OCI-LY3 (cell line): Measurements from ENCODE around the gene SACM1L.

ENCODE experiments used
- H2AFZ ChIP-seq: fragments of 200-600, 300-600 bp; shearing (Covaris generic); 2 replicates; pipeline ENCODE4 v1.6.0; 2014; ENCODE audit warnings: antibody characterized with exemption, low read depth, low read length
- H3K27ac ChIP-seq: fragments of 200-600, 300-600 bp; sonication (generic); 2 replicates; pipeline ENCODE4 v1.5.1; 2014; ENCODE audit warnings: mild to moderate bottlenecking, low read length, moderate library complexity, mixed read lengths
- H3K27me3 ChIP-seq: fragments of 200-600, 300-600 bp; sonication (generic); 2 replicates; pipeline ENCODE4 v1.6.1; 2014; ENCODE audit warnings: low read depth, low read length, mixed read lengths
- H3K36me3 ChIP-seq: fragments of 200-600, 300-600 bp; sonication (generic); replicated peaks from 2 replicates; pipeline ENCODE3; 2014; ENCODE audit warnings: low read depth, low read length, mixed read lengths
- H3K4me1 ChIP-seq: fragments of 300-600, 200-600 bp; sonication (generic); 2 replicates; pipeline ENCODE4 v1.6.1; 2014; ENCODE audit warnings: low read length, mixed read lengths
- H3K4me2 ChIP-seq: fragments of 200-600, 300-600 bp; sonication (generic); 2 replicates; pipeline ENCODE4 v1.6.1; 2014; ENCODE audit warnings: low read length, mixed read lengths
- H3K4me3 ChIP-seq: fragments of 300-600, 200-600 bp; sonication (generic); 2 replicates; pipeline ENCODE4 v1.5.1; 2014; ENCODE audit warnings: antibody characterized with exemption, mild to moderate bottlenecking, low read length, moderate library complexity
- H3K79me2 ChIP-seq: fragments of 300-600, 200-600 bp; shearing (Covaris generic); 2 replicates; pipeline ENCODE4 v1.6.1; 2014; ENCODE audit warnings: mild to moderate bottlenecking, low read length, mixed read lengths
- H3K9ac ChIP-seq: fragments of 300-600, 200-600 bp; shearing (Covaris generic); 2 replicates; pipeline ENCODE4 v1.6.0; 2014; ENCODE audit warnings: mild to moderate bottlenecking, low read length, moderate library complexity
- H3K9me3 ChIP-seq: fragments of 200-600, 300-600 bp; shearing (Covaris generic); 2 replicates; pipeline ENCODE4 v1.6.1; 2014; ENCODE audit warnings: low read length, mixed read lengths; ENCODE audit not compliant: insufficient read depth
- H4K20me1 ChIP-seq: fragments of 200-600, 300-600 bp; sonication (generic); 2 replicates; pipeline ENCODE4 v1.6.1; 2016; ENCODE audit warnings: low read length, mixed read lengths; ENCODE audit not compliant: insufficient read depth
- CTCF ChIP-seq: fragments of 200-600, 300-600 bp; sonication (generic); IDR thresholded peaks from 2 replicates; pipeline ENCODE4 v1.5.1; 2014; ENCODE audit warnings: antibody characterized with exemption, low read length, low read depth
- EZH2phosphoT487 ChIP-seq: fragments of 200-600 bp; shearing (Covaris generic); IDR thresholded peaks from 2 replicates; pipeline ENCODE4 v1.6.1; 2018; ENCODE audit warnings: antibody characterized with exemption, mixed run types, low read depth

The SACM1L gene

GRCh38 chr3:45656575-45657363 lies 32.4 kb upstream of the SACM1L start:
- Histone ChIP-seq H3K4me2 (peak overlapping the region; percentile 18), H3K27me3 (no peaks in the 10 kb centered on the region), H3K79me2 (peaks cover 81% of the 10 kb centered on the region), H3K36me3 (peaks cover 12% of the 10 kb centered on the region), H4K20me1 (peaks cover 85% of the 10 kb centered on the region), H3K27ac (no peak overlapping the region), H3K9me3 (no peaks in the 10 kb centered on the region), H2AFZ (no peak overlapping the region), H3K4me3 (no peak overlapping the region), H3K4me1 (peaks cover 33% of the 10 kb centered on the region), H3K9ac (no peak overlapping the region)
- no peak for TF ChIP-seq EZH2phosphoT487
- TF ChIP-seq CTCF = peak; percentile 96

- Histone ChIP-seq H3K4me3 (peak overlapping the region; percentile 5), H3K4me2 (peak overlapping the region; percentile 49), H3K4me1 (peaks cover 33% of the 10 kb centered on the region), H3K9ac (peak overlapping the region; percentile 5; the same call in 1 of the 2 replicates), H4K20me1 (peaks cover 77% of the 10 kb centered on the region), H2AFZ (no peak overlapping the region), H3K27me3 (no peaks in the 10 kb centered on the region), H3K9me3 (no peaks in the 10 kb centered on the region), H3K36me3 (peaks cover 12% of the 10 kb centered on the region), H3K27ac (peak overlapping the region; percentile 40), H3K79me2 (peaks cover 75% of the 10 kb centered on the region)
- TF ChIP-seq CTCF = no peak
- TF ChIP-seq EZH2phosphoT487 = no peak
These were observed 31.3 kb upstream of the SACM1L start for GRCh38 chr3:45657853-45658252.

GRCh38 chr3:45659661-45660566 lies 29.3 kb upstream of the SACM1L start:
- peak overlapping the region; percentile 15; the same call in 1 of the 2 replicates for H3K4me2 ChIP-seq
- H3K79me2 ChIP-seq = peaks cover 75% of the 10 kb centered on the region
- H3K36me3 ChIP-seq = peaks cover 12% of the 10 kb centered on the region
- no peak overlapping the region for H2AFZ ChIP-seq
- H3K27me3 ChIP-seq = no peaks in the 10 kb centered on the region
- H4K20me1 ChIP-seq = peaks cover 77% of the 10 kb centered on the region
- H3K4me3 ChIP-seq = no peak overlapping the region
- no peak for TF ChIP-seq EZH2phosphoT487
- TF ChIP-seq CTCF = peak; percentile 95
- peaks cover 37% of the 10 kb centered on the region for H3K4me1 ChIP-seq
- no peak overlapping the region for H3K9ac ChIP-seq
- H3K27ac ChIP-seq = no peak overlapping the region
- H3K9me3 ChIP-seq = no peaks in the 10 kb centered on the region

- Histone ChIP-seq H3K9ac (no peak overlapping the region), H3K27me3 (no peaks in the 10 kb centered on the region), H3K4me2 (no peak overlapping the region), H3K36me3 (peaks cover 12% of the 10 kb centered on the region), H3K4me1 (peaks cover 37% of the 10 kb centered on the region), H4K20me1 (peaks cover 75% of the 10 kb centered on the region), H3K4me3 (no peak overlapping the region), H2AFZ (no peak overlapping the region), H3K79me2 (peaks cover 74% of the 10 kb centered on the region), H3K9me3 (no peaks in the 10 kb centered on the region), H3K27ac (no peak overlapping the region)
- TF ChIP-seq EZH2phosphoT487 = no peak
- no peak for TF ChIP-seq CTCF
These were observed 28.7 kb upstream of the SACM1L start for GRCh38 chr3:45660567-45660901.
